HG03558 (cell line): ENCODE measurements around the gene NT5DC4.

Source experiments
- ATAC-seq: cut with Tn5 transposase; IDR thresholded peaks from one replicate; pipeline ENCODE4 v1.9.1; 2021; ENCODE audit warnings: moderate number of reproducible peaks; ENCODE audit not compliant: unreplicated experiment; ENCODE audit errors: extremely low read depth

Gene NT5DC4

DNA sequence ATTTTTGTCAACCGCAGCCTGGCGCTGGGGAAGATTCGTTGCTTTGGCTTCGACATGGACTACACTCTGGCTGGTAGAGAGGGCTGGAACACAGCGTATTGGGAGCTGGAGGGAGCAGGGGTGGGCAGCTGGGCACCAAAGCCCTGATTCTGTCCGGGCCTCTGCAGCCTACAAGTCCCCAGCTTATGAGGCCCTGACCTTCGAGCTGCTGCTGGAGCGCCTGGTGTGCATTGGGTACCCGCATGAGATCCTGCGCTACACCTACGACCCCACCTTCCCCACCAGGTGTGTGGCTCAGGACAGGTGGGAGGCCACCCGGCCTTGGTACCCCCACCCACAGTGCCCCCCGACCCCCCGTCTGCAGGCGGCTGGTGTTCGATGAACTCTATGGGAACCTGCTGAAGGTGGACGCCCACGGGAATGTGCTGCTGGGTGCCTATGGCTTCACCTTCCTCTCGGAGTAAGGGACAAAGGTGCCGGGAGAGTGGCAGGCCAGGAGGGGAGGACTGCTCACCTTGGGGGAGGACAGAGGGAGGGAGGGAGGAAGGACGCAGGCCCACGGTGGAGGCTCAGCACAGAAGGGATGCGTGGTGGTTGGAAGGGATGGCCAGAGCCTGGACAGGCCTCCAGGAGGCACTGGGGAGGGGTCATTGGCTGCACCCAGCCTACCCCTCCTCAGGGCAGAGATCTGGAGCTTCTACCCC is 1.2 kb downstream of the NT5DC4 start:
- no peak for ATAC-seq

DNA sequence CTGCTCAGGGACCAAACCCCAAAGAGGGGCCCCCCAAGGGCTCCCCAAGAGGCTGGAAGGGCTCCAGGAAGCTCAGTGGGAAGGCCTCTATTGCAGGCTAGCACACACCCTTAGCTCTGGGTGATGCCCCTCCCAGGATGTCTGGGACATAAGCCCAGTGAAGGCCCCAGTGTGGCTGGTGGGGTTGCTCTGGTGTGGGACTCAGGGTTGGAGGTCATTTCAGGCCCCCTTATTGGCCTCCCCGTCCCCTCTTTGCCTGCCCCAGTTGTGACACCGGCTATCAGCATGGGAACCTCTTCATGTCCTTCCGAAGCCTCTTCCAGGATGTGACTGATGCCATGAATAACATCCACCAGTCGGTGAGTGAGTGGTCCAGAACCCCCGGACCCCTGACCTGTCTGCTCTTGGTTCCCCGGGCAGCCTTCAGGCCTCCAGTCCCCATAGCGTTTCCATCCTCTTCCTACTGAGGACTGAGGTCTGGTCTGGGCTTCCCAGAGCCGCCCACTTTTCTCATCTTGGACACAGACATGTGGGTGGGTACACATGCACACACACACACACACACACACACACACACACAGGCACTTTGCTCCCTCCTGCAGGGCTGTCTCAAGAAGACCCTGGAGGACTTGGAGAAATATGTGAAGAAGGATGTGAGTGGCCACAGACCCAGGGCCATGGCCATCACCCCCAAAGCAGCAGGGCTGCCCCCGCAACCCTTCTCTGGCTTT is 2.2 kb downstream of the NT5DC4 start:
- ATAC-seq, result no peak

DNA sequence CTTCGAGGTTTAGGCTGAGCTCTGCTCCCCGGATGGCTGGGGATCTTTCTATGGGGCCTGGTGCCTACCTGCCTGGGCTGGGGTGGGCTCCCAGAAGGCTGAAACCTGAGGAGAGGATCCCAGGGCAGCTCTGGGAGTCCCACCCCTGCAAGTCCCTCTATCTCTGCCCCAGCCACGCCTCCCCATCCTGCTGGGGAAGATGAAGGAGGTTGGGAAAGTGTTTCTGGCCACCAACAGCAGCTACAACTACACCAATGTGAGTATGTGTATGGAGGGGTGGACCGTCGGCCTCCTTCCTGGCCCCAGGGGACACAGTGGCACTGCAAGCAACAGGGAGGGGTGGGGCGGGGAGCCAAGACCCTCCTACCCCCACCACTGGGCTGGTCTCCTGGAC is 2.7 kb downstream of the NT5DC4 start:
- ATAC-seq, result no peak

GRCh38 chr2:112723995-112724394 is 3.2 kb downstream of the NT5DC4 start:
- ATAC-seq, result no peak

GRCh38 chr2:112724591-112725525 is 4.0 kb downstream of the NT5DC4 start:
- ATAC-seq, result no peak

GRCh38 chr2:112725545-112726457 is 5.0 kb downstream of the NT5DC4 start:
- no peak for ATAC-seq

GRCh38 chr2:112726487-112727190 is 5.8 kb downstream of the NT5DC4 start:
- peak; percentile 82 for ATAC-seq

GRCh38 chr2:112727276-112728028 is 6.6 kb downstream of the NT5DC4 start:
- ATAC-seq, result no peak

GRCh38 chr2:112728029-112728362 is 7.2 kb downstream of the NT5DC4 start:
- ATAC-seq, result no peak

- ATAC-seq, result no peak
Measured at GRCh38 chr2:112728378-112729175, 7.8 kb downstream of the NT5DC4 start.

GRCh38 chr2:112730216-112730615 is 9.4 kb downstream of the NT5DC4 start:
- ATAC-seq, result no peak

GRCh38 chr2:112730791-112731190 is 10.0 kb downstream of the NT5DC4 start:
- no peak for ATAC-seq

GRCh38 chr2:112731479-112731878 is 10.7 kb downstream of the NT5DC4 start:
- no peak for ATAC-seq

DNA sequence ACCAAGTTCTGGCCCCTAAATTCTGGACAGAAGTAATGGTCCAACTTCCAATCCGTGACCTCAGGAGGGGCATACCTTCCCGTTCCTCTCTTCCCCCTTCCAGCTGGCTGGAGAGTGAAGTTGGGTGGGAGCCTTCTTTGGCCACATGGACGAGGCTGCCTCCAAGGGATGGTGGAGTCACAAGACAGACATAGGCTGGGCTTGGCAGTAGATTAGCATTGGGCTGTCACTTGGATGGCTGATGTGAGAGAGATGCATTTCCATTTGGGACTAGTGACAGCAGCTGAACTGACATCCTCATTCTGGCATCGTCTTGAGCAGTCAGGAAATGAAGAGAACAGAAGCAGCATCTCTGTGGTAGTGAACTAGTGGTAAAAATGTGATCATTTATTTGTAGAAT is 12.6 kb downstream of the NT5DC4 start:
- ATAC-seq, result no peak

DNA sequence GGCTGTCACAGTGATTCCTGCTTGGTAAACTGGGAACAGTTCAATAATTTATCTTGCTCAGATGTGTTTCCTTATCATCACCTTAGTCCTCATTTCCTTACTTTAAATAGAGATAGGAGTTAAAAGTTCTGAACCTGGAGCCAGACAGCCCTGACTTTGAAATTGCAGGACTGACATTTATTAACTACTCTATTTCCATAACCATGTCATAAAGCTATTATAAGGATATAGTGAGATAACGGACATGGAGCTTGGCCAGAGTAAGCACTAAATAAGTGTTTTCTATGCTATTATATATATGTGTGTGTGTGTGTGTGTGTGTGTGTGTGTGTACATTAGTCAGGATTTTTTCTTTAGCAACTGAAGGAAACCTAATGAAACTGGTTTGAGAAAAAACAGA is 13.1 kb downstream of the NT5DC4 start:
- ATAC-seq, result no peak

GRCh38 chr2:112737542-112738232 is 16.9 kb downstream of the NT5DC4 start:
- no peak for ATAC-seq

DNA sequence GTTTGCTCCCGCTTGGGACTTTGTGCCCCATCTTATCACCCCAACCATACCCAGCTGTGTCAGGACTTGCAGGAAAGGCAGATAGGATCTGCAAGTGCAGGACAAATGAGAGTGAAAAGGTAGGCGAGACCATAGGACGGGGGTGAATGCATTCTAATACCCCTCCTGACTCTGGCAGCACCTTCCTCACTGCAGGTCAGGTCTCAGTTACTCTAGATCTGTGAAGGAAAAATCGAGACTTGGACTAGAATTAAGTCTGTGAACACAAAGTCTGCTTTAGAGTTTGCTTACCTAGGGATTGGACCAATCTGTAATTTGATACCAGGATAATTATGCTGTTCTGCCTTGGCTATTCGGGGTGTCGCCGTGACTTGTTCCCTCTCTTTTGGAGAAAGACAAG is 19.7 kb downstream of the NT5DC4 start:
- ATAC-seq, result no peak
